ENCODE results near the gene BPIFB6.

The BPIFB6 gene

GRCh38 chr20:32989507-32990283, 41.8 kb upstream of the BPIFB6 start:
- Histone ChIP-seq H3K9ac (ENCODE audit: low read depth in 1 of 2, low read length in 2 of 2) (no peak overlapping the region), H3K36me3 (ENCODE audit: control insufficient read depth in 2 of 2, insufficient read depth in 2 of 2, low read length in 2 of 2) (no peaks in the 10 kb centered on the region), H3K27ac (ENCODE audit: low read depth in 2 of 2, low read length in 2 of 2) (no peak overlapping the region), H3K27me3 (ENCODE audit: control insufficient read depth in 2 of 2, insufficient read depth in 2 of 2, low read length in 2 of 2) (no peaks in the 10 kb centered on the region), H3K4me1 (ENCODE audit: control insufficient read depth in 2 of 2, insufficient read depth in 2 of 2, low read length in 2 of 2) (no peaks in the 10 kb centered on the region), H3K4me3 (ENCODE audit: low read length in 2 of 2) (no peak overlapping the region), H3K9me3 (ENCODE audit: control insufficient read depth in 2 of 2, low read length in 2 of 2) (no peaks in the 10 kb centered on the region)

- Histone ChIP-seq H3K9me3 (ENCODE audit: control insufficient read depth in 2 of 2, low read length in 2 of 2) (peaks cover 0 to 1% of the 10 kb centered on the region in 2 donors), H3K4me1 (ENCODE audit: control insufficient read depth in 2 of 2, insufficient read depth in 2 of 2, low read length in 2 of 2) (no peaks in the 10 kb centered on the region), H3K36me3 (ENCODE audit: control insufficient read depth in 2 of 2, insufficient read depth in 2 of 2, low read length in 2 of 2) (no peaks in the 10 kb centered on the region), H3K27ac (ENCODE audit: low read depth in 2 of 2, low read length in 2 of 2) (no peak overlapping the region), H3K9ac (ENCODE audit: low read depth in 1 of 2, low read length in 2 of 2) (no peak overlapping the region), H3K27me3 (ENCODE audit: control insufficient read depth in 2 of 2, insufficient read depth in 2 of 2, low read length in 2 of 2) (no peaks in the 10 kb centered on the region), H3K4me3 (ENCODE audit: low read length in 2 of 2) (no peak overlapping the region)
Observed at GRCh38 chr20:32990426-32990825, 41.0 kb upstream of the BPIFB6 start.

DNA sequence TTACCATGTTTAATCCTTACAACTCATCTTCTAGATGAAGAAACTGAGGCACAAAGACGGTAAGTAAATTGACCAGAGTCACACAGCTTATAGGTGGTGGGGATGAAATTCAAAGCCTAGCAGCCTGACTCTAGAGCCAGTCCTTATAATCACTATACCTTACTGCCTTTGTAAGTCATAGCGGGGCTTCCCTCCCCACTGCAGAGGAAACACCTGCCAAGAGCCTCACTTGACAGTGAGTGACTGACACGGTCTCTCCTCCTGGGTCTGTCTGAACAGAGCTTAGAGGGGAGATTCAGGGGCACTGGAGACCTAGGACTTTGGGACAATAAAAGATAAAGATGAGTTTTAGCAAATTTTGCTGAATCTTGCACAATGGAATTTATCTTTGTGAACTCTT, 40.1 kb upstream of the BPIFB6 start:
- Histone ChIP-seq H3K27me3 (ENCODE audit: control insufficient read depth in 2 of 2, insufficient read depth in 2 of 2, low read length in 2 of 2) (no peaks in the 10 kb centered on the region), H3K9ac (ENCODE audit: low read depth in 1 of 2, low read length in 2 of 2) (no peak overlapping the region), H3K4me1 (ENCODE audit: control insufficient read depth in 2 of 2, insufficient read depth in 2 of 2, low read length in 2 of 2) (no peaks in the 10 kb centered on the region), H3K27ac (ENCODE audit: low read depth in 2 of 2, low read length in 2 of 2) (no peak overlapping the region), H3K4me3 (ENCODE audit: low read length in 2 of 2) (no peak overlapping the region), H3K9me3 (ENCODE audit: control insufficient read depth in 2 of 2, low read length in 2 of 2) (peaks cover 0 to 3% of the 10 kb centered on the region in 2 donors), H3K36me3 (ENCODE audit: control insufficient read depth in 2 of 2, insufficient read depth in 2 of 2, low read length in 2 of 2) (no peaks in the 10 kb centered on the region)

DNA sequence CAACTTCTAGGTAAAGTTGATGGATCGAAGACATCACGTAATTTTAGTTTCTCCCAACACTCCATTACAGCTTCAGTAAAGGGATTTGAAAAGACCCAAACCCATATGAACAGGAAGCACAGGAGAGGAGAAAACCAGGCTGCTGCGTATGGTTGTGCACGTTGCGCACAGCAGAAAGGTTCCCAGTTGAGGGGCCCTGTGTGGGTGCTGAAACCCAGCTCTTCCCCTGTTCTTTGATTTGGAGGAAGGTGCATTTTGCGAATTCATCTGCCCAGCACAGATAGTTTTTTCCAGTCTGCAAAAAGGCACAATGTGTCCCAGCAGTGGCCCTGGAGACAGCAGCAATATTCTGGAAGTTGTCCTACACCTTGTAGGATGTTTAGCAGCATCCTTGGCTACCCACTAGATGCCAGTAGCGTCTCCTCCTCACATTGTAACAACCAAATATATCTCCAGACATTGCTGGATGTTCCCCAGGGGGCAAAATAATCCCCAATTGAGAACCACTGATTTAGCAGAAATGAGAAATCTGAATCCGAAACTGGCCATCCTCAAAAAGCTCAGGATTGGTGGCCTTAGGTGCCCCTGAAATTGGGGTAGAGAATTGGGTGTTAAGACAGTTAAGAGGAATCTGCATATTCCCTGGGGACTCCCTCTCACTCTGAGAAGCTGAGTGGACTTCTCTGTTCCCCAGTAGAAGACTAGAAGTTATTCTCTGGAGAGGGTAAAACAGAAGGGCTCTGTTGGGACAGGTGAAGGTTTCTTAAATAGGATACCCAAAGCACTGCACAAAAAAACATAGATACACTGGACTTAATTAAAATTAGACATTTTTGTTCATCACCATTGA, 39.4 kb upstream of the BPIFB6 start:
- H3K27ac ChIP-seq (ENCODE audit: low read depth in 2 of 2, low read length in 2 of 2): no peak overlapping the region
- no peak overlapping the region for H3K9ac ChIP-seq (ENCODE audit: low read depth in 1 of 2, low read length in 2 of 2)
- peaks cover 0 to 3% of the 10 kb centered on the region in 2 donors for H3K9me3 ChIP-seq (ENCODE audit: control insufficient read depth in 2 of 2, low read length in 2 of 2)
- H3K36me3 ChIP-seq (ENCODE audit: control insufficient read depth in 2 of 2, insufficient read depth in 2 of 2, low read length in 2 of 2): no peaks in the 10 kb centered on the region
- H3K4me1 ChIP-seq (ENCODE audit: control insufficient read depth in 2 of 2, insufficient read depth in 2 of 2, low read length in 2 of 2): no peaks in the 10 kb centered on the region
- no peak overlapping the region for H3K4me3 ChIP-seq (ENCODE audit: low read length in 2 of 2)
- no peaks in the 10 kb centered on the region for H3K27me3 ChIP-seq (ENCODE audit: control insufficient read depth in 2 of 2, insufficient read depth in 2 of 2, low read length in 2 of 2)

DNA sequence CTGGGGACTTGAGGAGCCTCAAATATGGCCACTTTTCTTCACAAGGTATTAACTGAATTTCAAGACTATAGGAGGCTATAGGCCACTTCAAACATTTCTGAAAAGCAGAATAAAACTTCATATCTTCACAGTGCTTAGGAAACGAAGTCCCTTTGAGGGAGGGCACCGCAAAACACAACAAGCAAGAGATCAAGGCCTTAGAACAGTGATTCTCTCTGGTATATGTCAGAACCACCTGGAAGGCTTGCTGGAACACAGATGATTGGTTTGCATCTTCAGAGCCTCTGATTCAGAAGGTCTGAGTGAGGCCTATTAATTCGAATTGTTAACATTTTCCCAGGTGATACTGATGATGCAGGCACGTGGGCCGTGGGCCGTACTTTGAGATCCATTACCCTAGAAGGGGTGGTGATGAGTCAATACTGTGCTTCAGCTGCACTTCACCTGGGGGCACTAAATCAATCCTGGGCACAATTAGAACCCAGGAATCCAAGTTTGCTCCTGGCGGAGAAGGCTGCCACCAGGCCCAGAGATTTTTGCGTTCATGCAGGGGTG, 37.9 kb upstream of the BPIFB6 start:
- no peak overlapping the region for H3K4me3 ChIP-seq (ENCODE audit: low read length in 2 of 2)
- peaks cover 0 to 3% of the 10 kb centered on the region in 2 donors for H3K9me3 ChIP-seq (ENCODE audit: control insufficient read depth in 2 of 2, low read length in 2 of 2)
- no peak overlapping the region for H3K9ac ChIP-seq (ENCODE audit: low read depth in 1 of 2, low read length in 2 of 2)
- H3K4me1 ChIP-seq (ENCODE audit: control insufficient read depth in 2 of 2, insufficient read depth in 2 of 2, low read length in 2 of 2): no peaks in the 10 kb centered on the region
- H3K27me3 ChIP-seq (ENCODE audit: control insufficient read depth in 2 of 2, insufficient read depth in 2 of 2, low read length in 2 of 2): no peaks in the 10 kb centered on the region
- no peak overlapping the region for H3K27ac ChIP-seq (ENCODE audit: low read depth in 2 of 2, low read length in 2 of 2)
- H3K36me3 ChIP-seq (ENCODE audit: control insufficient read depth in 2 of 2, insufficient read depth in 2 of 2, low read length in 2 of 2): no peaks in the 10 kb centered on the region

GRCh38 chr20:32995802-32996201, 35.6 kb upstream of the BPIFB6 start:
- Histone ChIP-seq H3K36me3 (ENCODE audit: control insufficient read depth in 2 of 2, insufficient read depth in 2 of 2, low read length in 2 of 2) (no peaks in the 10 kb centered on the region), H3K9ac (ENCODE audit: low read depth in 1 of 2, low read length in 2 of 2) (no peak overlapping the region), H3K27ac (ENCODE audit: low read depth in 2 of 2, low read length in 2 of 2) (no peak overlapping the region), H3K4me3 (ENCODE audit: low read length in 2 of 2) (no peak overlapping the region), H3K27me3 (ENCODE audit: control insufficient read depth in 2 of 2, insufficient read depth in 2 of 2, low read length in 2 of 2) (no peaks in the 10 kb centered on the region), H3K4me1 (ENCODE audit: control insufficient read depth in 2 of 2, insufficient read depth in 2 of 2, low read length in 2 of 2) (peaks cover 0 to 4% of the 10 kb centered on the region in 2 donors), H3K9me3 (ENCODE audit: control insufficient read depth in 2 of 2, low read length in 2 of 2) (peaks cover 0 to 3% of the 10 kb centered on the region in 2 donors)

DNA sequence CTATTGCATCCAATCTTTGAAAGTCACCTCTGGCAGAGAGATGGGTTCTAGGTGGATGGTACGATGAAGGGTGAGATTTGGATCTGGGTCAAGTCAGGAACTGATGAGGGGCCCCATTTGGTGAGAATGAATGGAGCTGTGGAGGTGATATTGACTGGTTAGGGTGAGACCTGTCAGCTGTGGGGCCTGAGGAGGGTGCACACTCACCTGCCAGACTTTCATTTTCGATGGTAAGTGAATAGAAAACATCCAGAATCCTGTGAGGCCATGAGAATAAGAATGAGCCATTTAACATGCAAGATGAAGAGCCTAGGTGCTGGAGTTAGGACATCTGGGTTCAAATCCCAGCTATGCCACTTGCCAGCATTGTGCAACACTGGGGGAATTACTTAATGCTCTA, 34.0 kb upstream of the BPIFB6 start:
- Histone ChIP-seq H3K36me3 (ENCODE audit: control insufficient read depth in 2 of 2, insufficient read depth in 2 of 2, low read length in 2 of 2) (no peaks in the 10 kb centered on the region), H3K9me3 (ENCODE audit: control insufficient read depth in 2 of 2, low read length in 2 of 2) (peaks cover 0 to 3% of the 10 kb centered on the region in 2 donors), H3K27me3 (ENCODE audit: control insufficient read depth in 2 of 2, insufficient read depth in 2 of 2, low read length in 2 of 2) (no peaks in the 10 kb centered on the region), H3K4me1 (ENCODE audit: control insufficient read depth in 2 of 2, insufficient read depth in 2 of 2, low read length in 2 of 2) (peaks cover 0 to 4% of the 10 kb centered on the region in 2 donors), H3K27ac (ENCODE audit: low read depth in 2 of 2, low read length in 2 of 2) (no peak overlapping the region), H3K9ac (ENCODE audit: low read depth in 1 of 2, low read length in 2 of 2) (no peak overlapping the region), H3K4me3 (ENCODE audit: low read length in 2 of 2) (no peak overlapping the region)

DNA sequence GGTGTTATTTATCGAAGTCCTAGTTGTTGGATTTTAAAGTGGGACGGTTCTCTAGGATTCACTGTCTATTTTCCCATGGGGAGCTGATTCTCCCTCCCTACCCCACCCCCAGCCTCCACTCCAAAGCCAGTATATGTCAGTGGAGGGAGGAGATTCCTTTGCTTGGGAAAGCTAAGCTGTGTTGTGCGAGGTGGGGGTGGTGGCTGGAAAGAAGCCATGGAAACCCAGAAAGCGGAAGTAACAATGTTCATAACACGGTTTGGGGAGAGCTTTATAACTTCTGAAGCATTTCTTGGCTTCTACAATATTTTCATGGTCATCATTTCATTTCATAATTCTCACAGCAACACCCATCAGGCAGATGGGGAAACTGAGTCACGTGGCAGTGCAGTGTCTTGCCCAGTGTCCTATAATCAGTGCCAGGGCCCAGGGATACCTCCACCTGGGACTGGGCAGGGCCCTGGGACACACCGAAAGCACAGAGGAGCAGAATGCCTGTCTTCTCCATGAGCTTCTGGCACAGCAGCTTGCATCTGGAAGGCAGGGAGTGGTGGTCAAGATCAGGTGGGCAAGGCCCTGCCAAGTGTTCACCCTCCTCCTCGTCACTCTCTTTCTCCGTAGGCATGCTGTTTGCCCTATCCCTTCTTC, 31.7 kb upstream of the BPIFB6 start:
- no peaks in the 10 kb centered on the region for H3K27me3 ChIP-seq (ENCODE audit: control insufficient read depth in 2 of 2, insufficient read depth in 2 of 2, low read length in 2 of 2)
- peaks cover 0 to 4% of the 10 kb centered on the region in 2 donors for H3K4me1 ChIP-seq (ENCODE audit: control insufficient read depth in 2 of 2, insufficient read depth in 2 of 2, low read length in 2 of 2)
- H3K27ac ChIP-seq (ENCODE audit: low read depth in 2 of 2, low read length in 2 of 2): no peak overlapping the region
- H3K4me3 ChIP-seq (ENCODE audit: low read length in 2 of 2): no peak overlapping the region
- no peak overlapping the region for H3K9ac ChIP-seq (ENCODE audit: low read depth in 1 of 2, low read length in 2 of 2)
- H3K9me3 ChIP-seq (ENCODE audit: control insufficient read depth in 2 of 2, low read length in 2 of 2): peaks cover 0 to 3% of the 10 kb centered on the region in 2 donors
- no peaks in the 10 kb centered on the region for H3K36me3 ChIP-seq (ENCODE audit: control insufficient read depth in 2 of 2, insufficient read depth in 2 of 2, low read length in 2 of 2)

DNA sequence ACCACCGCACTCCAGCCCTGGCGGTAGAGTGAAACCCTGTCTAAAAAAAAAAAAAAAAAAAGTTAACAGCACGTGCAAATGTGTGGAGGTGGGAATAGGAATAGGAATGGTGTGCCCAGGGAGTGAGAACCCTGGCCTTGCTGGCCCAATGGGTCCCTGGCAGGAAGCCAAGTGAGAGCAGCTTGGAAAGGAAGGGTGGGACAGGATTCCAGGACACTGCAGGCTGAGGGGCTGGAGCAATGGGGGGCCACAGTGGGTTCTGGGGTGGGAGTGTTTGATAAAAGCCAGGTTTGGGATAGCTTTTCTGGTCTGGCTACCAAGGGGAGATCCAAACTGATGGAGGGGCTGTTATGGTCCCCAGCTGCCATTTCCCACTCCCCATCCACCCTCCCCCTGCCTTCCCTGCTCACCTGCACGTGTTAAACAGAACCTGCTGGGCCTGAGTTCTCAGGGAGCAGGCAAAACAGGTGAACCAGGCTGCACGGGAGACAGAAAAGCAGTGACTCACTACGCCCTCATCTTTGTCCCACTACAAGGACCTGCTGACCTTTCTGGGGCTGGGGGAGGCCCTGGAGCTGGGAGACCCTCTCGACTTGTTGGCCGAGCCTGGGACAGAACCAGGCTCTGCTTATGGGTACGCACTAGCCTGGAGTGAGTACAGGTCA, 30.5 kb upstream of the BPIFB6 start:
- H3K36me3 ChIP-seq (ENCODE audit: control insufficient read depth in 2 of 2, insufficient read depth in 2 of 2, low read length in 2 of 2): no peaks in the 10 kb centered on the region
- H3K27me3 ChIP-seq (ENCODE audit: control insufficient read depth in 2 of 2, insufficient read depth in 2 of 2, low read length in 2 of 2): no peaks in the 10 kb centered on the region
- H3K4me1 ChIP-seq (ENCODE audit: control insufficient read depth in 2 of 2, insufficient read depth in 2 of 2, low read length in 2 of 2): peaks cover 0 to 4% of the 10 kb centered on the region in 2 donors
- no peak overlapping the region for H3K4me3 ChIP-seq (ENCODE audit: low read length in 2 of 2)
- no peak overlapping the region for H3K27ac ChIP-seq (ENCODE audit: low read depth in 2 of 2, low read length in 2 of 2)
- no peaks in the 10 kb centered on the region for H3K9me3 ChIP-seq (ENCODE audit: control insufficient read depth in 2 of 2, low read length in 2 of 2)
- H3K9ac ChIP-seq (ENCODE audit: low read depth in 1 of 2, low read length in 2 of 2): no peak overlapping the region
